HepG2 (cell line): Measurements from ENCODE around the gene KIF2C.

Experiments
- TAF1 ChIP-seq: sonication (generic); formaldehyde crosslinking; IDR thresholded peaks from 2 replicates; pipeline ENCODE4 v1.4.0; 2020; ENCODE audit warnings: missing genetic modification reagents
- TCF7L2 ChIP-seq: IDR thresholded peaks from 2 replicates; pipeline ENCODE4 v1.6.1; 2011; ENCODE audit warnings: mild to moderate bottlenecking, low read depth, low read length, moderate library complexity
- TF ChIP-seq, protein P1 (sequence below): sonication (generic); formaldehyde crosslinking; conservative IDR thresholded peaks from 2 replicates; pipeline ENCODE4 v1.8.0; 2022; ENCODE audit warnings: low read depth, missing genetic modification reagents

DNA sequence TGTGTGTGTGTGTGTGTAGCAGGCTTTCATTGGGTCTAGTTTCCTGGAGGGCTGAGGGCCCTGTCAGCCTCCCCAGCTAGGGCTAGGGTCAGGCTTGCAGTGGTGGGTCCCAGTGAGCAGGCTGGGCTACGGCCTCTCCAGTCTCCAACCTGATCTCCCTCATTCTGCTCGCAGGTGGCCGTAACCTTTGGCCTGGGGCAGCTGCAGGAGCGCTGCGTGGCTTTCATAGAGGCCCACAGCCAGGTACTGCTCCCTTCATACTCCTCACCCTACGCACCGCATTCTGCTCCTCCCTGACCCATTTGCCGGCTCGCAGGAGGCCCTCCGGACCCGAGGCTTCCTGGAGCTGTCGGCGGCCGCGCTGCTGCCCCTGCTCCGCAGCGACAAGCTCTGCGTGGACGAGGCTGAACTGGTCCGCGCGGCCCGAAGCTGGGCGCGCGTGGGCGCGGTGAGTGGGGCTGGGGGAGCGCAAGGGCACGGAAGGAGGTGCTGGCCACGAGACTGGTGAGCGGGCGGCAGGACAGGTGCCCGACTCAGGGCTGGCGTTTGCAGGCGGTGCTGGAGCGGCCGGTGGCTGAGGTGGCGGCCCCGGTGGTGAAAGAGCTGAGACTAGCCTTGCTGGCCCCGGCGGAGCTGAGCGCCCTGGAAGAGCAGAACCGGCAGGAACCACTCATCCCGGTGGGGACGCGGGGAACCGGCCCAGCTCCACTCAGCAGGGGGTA is 73.3 kb downstream of the KIF2C start:
- TF ChIP-seq TAF1 (CRISPR knock-in tag) (no peak), TCF7L2 (no peak)
- TF ChIP-seq, protein P1, sequence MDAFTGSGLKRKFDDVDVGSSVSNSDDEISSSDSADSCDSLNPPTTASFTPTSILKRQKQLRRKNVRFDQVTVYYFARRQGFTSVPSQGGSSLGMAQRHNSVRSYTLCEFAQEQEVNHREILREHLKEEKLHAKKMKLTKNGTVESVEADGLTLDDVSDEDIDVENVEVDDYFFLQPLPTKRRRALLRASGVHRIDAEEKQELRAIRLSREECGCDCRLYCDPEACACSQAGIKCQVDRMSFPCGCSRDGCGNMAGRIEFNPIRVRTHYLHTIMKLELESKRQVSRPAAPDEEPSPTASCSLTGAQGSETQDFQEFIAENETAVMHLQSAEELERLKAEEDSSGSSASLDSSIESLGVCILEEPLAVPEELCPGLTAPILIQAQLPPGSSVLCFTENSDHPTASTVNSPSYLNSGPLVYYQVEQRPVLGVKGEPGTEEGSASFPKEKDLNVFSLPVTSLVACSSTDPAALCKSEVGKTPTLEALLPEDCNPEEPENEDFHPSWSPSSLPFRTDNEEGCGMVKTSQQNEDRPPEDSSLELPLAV = no peak
